ENCODE data around the gene TBC1D3B. TPM values are rescaled to one million over a fixed set of nuclear protein-coding genes. Genes with fewer than 3 reads are reported as not detected.
A peak's percentile ranks its signal among the peaks of the same experiment; 100 is the strongest.
"Not testable (repeated sequence)": the region's sequence is repeated elsewhere in the genome, so short reads cannot be mapped to it uniquely, and the experiment has no call there.

The TBC1D3B gene
- 5.0 and 5.1 TPM in 2 replicates for total RNA-seq (2021)
- Bru-seq, nascent RNA: percentile 22 among the genes with signal in this experiment
- BruChase-seq, experiment 1, labeled RNA remaining after a 2-hour chase: percentile 31 among the genes with signal in this experiment
- percentile 22 among the genes with signal in this experiment for BruChase-seq, experiment 2, labeled RNA remaining after a 6-hour chase
- long read RNA-seq: 0 reads

DNA sequence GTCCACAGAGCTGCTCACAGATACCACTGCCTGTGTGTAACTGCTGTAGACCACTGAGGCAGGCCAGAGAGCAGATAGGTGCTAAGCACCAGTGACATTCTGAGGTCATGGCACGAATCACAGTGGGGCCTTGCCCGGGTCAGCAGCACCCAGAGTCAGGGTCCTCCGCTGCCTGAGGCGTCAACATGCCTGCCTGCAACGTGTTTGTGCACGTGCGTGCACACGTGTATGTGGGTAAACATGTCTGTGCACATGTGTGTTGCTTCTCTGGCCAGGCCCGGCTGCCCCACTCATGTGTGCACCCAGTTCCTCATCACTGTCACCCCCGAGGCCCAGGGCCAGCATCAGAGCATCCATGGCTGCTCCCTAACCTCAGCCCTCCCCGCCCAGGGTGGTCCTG is at the start of gene TBC1D3B:
TBC1D3B (minus strand) TSS at position 101 of the 400 bp plus-strand sequence. CDS start 1,586 bp downstream, outside the sequence.
- CTCF ChIA-PET; intact Hi-C loops (cut with micrococcal nuclease; ENCODE audit: unreplicated experiment): not testable (repeated sequence)

DNA sequence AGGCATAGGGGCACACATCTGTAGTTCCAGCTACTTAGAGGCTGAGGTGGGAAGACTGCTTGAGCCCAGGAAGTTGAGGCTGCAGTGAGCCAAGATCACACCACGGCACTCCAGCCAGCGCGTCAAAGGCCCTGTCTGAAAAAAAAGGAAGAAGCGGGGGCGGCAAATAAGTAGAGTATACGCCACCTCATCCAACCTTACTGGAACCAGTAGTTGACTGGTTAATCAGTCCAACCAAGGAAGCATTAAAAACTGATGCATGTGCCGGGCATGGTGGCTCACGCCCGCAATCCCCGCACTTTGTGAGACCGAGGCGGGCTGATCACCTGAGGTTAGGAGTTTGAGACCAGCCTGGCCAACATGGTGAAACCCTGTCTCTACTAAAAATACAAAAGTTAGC is 46.5 kb upstream of the TBC1D3B start:
- H3K4me1 ChIP-seq (ENCODE audit: insufficient read depth, low read length, poor library complexity, severe bottlenecking); CTCF ChIA-PET; H3K4me3 ChIP-seq (ENCODE audit: low read depth, low read length, poor library complexity, severe bottlenecking); H3K27me3 ChIP-seq (replicated peaks; ENCODE audit: insufficient read depth, low read depth, low read length, poor library complexity); H3K27ac ChIP-seq (ENCODE audit: low read depth, low read length, poor library complexity, severe bottlenecking); intact Hi-C loops (cut with micrococcal nuclease; ENCODE audit: unreplicated experiment); BruUV-seq (replicated peaks); DNase-seq (ENCODE audit: low spot score); H3K9me3 ChIP-seq (ENCODE audit: low read depth, low read length, poor library complexity, severe bottlenecking); H3K36me3 ChIP-seq (ENCODE audit: insufficient read depth, low read length, poor library complexity, severe bottlenecking); POLR2A ChIA-PET (ENCODE audit: low non-redundant PET): not testable (repeated sequence)

More for the DNA sequence above, at the start of gene TBC1D3B:
- H3K9me3 ChIP-seq (ENCODE audit: low read depth, low read length, poor library complexity, severe bottlenecking); DNase-seq (ENCODE audit: low spot score); H3K36me3 ChIP-seq (ENCODE audit: insufficient read depth, low read length, poor library complexity, severe bottlenecking); H3K27ac ChIP-seq (ENCODE audit: low read depth, low read length, poor library complexity, severe bottlenecking); H3K4me3 ChIP-seq (ENCODE audit: low read depth, low read length, poor library complexity, severe bottlenecking); H3K4me1 ChIP-seq (ENCODE audit: insufficient read depth, low read length, poor library complexity, severe bottlenecking); H3K27me3 ChIP-seq (replicated peaks; ENCODE audit: insufficient read depth, low read depth, low read length, poor library complexity); BruUV-seq (replicated peaks); POLR2A ChIA-PET (ENCODE audit: low non-redundant PET): not testable (repeated sequence)

- intact Hi-C loops (cut with micrococcal nuclease; ENCODE audit: unreplicated experiment); DNase-seq (ENCODE audit: low spot score); H3K27me3 ChIP-seq (replicated peaks; ENCODE audit: insufficient read depth, low read depth, low read length, poor library complexity); H3K36me3 ChIP-seq (ENCODE audit: insufficient read depth, low read length, poor library complexity, severe bottlenecking); H3K27ac ChIP-seq (ENCODE audit: low read depth, low read length, poor library complexity, severe bottlenecking); CTCF ChIA-PET; H3K9me3 ChIP-seq (ENCODE audit: low read depth, low read length, poor library complexity, severe bottlenecking); H3K4me3 ChIP-seq (ENCODE audit: low read depth, low read length, poor library complexity, severe bottlenecking); BruUV-seq (replicated peaks); H3K4me1 ChIP-seq (ENCODE audit: insufficient read depth, low read length, poor library complexity, severe bottlenecking); POLR2A ChIA-PET (ENCODE audit: low non-redundant PET): not testable (repeated sequence)
These were observed 45.2 kb upstream of the TBC1D3B start for GRCh38 chr17:36221581-36222100.

- DNase-seq (ENCODE audit: low spot score); intact Hi-C loops (cut with micrococcal nuclease; ENCODE audit: unreplicated experiment): not testable (repeated sequence)
These were observed 44.5 kb upstream of the TBC1D3B start for GRCh38 chr17:36220737-36221580.

DNA sequence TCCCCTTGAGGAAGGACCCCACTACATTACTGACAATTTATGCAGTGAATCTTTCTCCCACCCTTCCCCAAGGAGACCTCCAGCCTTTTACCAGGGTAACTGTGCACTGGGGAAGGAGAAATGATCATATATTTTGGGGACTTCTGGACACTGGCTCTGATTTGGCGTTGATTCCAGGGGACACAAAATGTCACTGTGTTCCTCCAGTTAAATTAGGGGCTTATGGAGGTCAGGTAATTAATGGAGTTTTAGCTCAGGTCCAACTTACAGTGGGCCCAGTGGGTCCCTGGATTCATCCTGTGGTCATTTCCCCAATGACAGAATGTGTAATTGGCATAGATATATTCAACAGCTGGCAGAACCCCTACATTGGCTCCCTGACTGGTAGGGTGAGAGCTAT is 43.1 kb upstream of the TBC1D3B start:
- CTCF ChIA-PET; H3K9me3 ChIP-seq (ENCODE audit: low read depth, low read length, poor library complexity, severe bottlenecking); intact Hi-C loops (cut with micrococcal nuclease; ENCODE audit: unreplicated experiment); H3K36me3 ChIP-seq (ENCODE audit: insufficient read depth, low read length, poor library complexity, severe bottlenecking); H3K27ac ChIP-seq (ENCODE audit: low read depth, low read length, poor library complexity, severe bottlenecking); BruUV-seq (replicated peaks); H3K4me1 ChIP-seq (ENCODE audit: insufficient read depth, low read length, poor library complexity, severe bottlenecking); H3K4me3 ChIP-seq (ENCODE audit: low read depth, low read length, poor library complexity, severe bottlenecking); DNase-seq (ENCODE audit: low spot score); POLR2A ChIA-PET (ENCODE audit: low non-redundant PET); H3K27me3 ChIP-seq (replicated peaks; ENCODE audit: insufficient read depth, low read depth, low read length, poor library complexity): not testable (repeated sequence)

More at GRCh38 chr17:36220737-36221580, 44.5 kb upstream of the TBC1D3B start:
- POLR2A ChIA-PET (ENCODE audit: low non-redundant PET); H3K4me3 ChIP-seq (ENCODE audit: low read depth, low read length, poor library complexity, severe bottlenecking); BruUV-seq (replicated peaks); H3K27me3 ChIP-seq (replicated peaks; ENCODE audit: insufficient read depth, low read depth, low read length, poor library complexity); H3K9me3 ChIP-seq (ENCODE audit: low read depth, low read length, poor library complexity, severe bottlenecking); H3K4me1 ChIP-seq (ENCODE audit: insufficient read depth, low read length, poor library complexity, severe bottlenecking); CTCF ChIA-PET; H3K36me3 ChIP-seq (ENCODE audit: insufficient read depth, low read length, poor library complexity, severe bottlenecking); H3K27ac ChIP-seq (ENCODE audit: low read depth, low read length, poor library complexity, severe bottlenecking): not testable (repeated sequence)

GRCh38 chr17:36215406-36216308 is 39.2 kb upstream of the TBC1D3B start:
- H3K27me3 ChIP-seq (replicated peaks; ENCODE audit: insufficient read depth, low read depth, low read length, poor library complexity); POLR2A ChIA-PET (ENCODE audit: low non-redundant PET); H3K36me3 ChIP-seq (ENCODE audit: insufficient read depth, low read length, poor library complexity, severe bottlenecking); H3K4me3 ChIP-seq (ENCODE audit: low read depth, low read length, poor library complexity, severe bottlenecking); H3K27ac ChIP-seq (ENCODE audit: low read depth, low read length, poor library complexity, severe bottlenecking); H3K9me3 ChIP-seq (ENCODE audit: low read depth, low read length, poor library complexity, severe bottlenecking); H3K4me1 ChIP-seq (ENCODE audit: insufficient read depth, low read length, poor library complexity, severe bottlenecking); CTCF ChIA-PET; BruUV-seq (replicated peaks); intact Hi-C loops (cut with micrococcal nuclease; ENCODE audit: unreplicated experiment); DNase-seq (ENCODE audit: low spot score): not testable (repeated sequence)
